C4-2B (cell line): ENCODE measurements around the gene MESP2.
"Not testable (repeated sequence)": the region's sequence is repeated elsewhere in the genome, so short reads cannot be mapped to it uniquely, and the experiment has no call there.

Experiments
- H3K27ac ChIP-seq: fragments of 450-650 bp; 2 replicates; pipeline ENCODE4 v1.5.1; 2017
- ZFX ChIP-seq: fragments of 450-650 bp; IDR thresholded peaks from 2 replicates; pipeline ENCODE4 v1.6.1; 2017
- TF ChIP-seq, protein P1 (sequence below): fragments of 450-650 bp; conservative IDR thresholded peaks from 2 replicates; pipeline ENCODE4 v1.5.1; 2017; ENCODE audit warnings: mild to moderate bottlenecking

The MESP2 gene

DNA sequence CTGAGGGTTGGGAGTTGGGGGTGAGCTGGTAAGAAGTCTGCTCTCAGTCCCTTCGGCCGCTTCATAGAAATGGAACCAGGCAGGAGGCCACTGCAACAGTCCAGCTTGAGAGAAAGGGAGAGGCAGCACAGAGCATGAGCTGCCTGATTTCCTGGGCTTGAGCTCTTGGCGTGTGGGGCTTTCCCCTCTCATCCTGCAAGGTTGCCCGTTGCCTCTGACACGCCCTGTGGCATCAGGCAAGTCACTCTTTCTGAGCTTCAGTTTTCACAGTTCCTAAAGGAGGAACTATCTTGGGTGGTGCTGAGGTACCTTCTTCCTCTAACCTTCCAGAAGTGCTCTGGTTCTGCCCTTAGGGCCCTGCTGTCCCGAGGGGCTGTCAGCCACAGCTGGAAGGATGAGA lies 4.9 kb downstream of the MESP2 start:
- no peak for TF ChIP-seq ZFX
- TF ChIP-seq, protein P1, sequence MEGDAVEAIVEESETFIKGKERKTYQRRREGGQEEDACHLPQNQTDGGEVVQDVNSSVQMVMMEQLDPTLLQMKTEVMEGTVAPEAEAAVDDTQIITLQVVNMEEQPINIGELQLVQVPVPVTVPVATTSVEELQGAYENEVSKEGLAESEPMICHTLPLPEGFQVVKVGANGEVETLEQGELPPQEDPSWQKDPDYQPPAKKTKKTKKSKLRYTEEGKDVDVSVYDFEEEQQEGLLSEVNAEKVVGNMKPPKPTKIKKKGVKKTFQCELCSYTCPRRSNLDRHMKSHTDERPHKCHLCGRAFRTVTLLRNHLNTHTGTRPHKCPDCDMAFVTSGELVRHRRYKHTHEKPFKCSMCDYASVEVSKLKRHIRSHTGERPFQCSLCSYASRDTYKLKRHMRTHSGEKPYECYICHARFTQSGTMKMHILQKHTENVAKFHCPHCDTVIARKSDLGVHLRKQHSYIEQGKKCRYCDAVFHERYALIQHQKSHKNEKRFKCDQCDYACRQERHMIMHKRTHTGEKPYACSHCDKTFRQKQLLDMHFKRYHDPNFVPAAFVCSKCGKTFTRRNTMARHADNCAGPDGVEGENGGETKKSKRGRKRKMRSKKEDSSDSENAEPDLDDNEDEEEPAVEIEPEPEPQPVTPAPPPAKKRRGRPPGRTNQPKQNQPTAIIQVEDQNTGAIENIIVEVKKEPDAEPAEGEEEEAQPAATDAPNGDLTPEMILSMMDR = no peak
- peak overlapping the region; percentile 13; the same call in 1 of the 2 replicates for H3K27ac ChIP-seq

DNA sequence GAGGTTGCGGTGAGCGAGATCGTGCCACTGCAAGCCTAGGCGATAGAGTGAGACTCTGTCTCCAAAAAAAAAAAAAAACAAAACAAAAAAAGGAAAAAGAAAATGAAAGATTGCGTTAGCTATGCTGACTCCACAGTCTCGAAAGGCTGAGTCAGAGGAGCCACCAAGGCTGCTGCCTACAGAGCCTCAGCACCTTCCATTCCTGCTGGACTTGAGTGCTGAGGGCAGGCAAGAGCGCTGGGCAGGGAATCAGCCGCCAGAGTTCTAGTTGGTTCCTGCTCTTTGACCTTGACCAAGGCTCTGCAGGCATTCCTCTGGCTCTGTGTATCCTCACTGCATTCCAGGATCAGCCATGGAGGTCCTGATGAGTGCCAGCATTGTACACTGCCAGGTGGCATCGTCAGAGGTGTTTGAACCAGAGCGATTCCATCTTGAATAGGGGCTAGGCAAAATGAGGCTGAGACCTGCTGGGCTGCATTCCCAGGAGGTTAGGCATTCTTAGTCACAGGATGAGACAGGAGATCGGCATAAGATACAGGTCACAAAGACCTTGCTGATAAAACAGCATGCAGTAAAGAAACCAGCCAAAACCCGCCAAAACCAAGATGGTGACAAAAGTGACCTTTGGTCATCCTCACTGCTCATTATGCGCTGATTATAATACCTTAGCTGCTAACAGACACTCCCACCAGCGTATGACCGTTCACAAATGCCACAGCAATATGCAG lies 5.9 kb downstream of the MESP2 start:
- no peak overlapping the region for H3K27ac ChIP-seq
- TF ChIP-seq ZFX = no peak
- TF ChIP-seq, protein P1 = no peak

DNA sequence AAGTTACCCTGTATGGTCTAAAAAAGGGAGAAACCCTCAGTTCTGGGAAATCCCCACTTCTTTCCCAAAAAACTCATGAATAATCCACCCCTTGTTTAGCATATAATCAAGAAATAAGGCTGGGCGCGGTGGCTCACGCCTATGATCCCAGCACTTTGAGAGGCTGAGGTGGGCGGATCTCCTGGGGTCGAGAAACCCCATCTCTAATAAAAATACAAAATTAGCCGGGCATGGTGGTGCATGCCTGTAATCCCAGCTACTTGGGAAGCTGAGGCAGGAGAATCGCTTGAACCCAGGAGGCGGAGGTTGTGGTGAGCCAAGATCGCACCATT lies 6.5 kb downstream of the MESP2 start:
- H3K27ac ChIP-seq = not testable (repeated sequence)

DNA sequence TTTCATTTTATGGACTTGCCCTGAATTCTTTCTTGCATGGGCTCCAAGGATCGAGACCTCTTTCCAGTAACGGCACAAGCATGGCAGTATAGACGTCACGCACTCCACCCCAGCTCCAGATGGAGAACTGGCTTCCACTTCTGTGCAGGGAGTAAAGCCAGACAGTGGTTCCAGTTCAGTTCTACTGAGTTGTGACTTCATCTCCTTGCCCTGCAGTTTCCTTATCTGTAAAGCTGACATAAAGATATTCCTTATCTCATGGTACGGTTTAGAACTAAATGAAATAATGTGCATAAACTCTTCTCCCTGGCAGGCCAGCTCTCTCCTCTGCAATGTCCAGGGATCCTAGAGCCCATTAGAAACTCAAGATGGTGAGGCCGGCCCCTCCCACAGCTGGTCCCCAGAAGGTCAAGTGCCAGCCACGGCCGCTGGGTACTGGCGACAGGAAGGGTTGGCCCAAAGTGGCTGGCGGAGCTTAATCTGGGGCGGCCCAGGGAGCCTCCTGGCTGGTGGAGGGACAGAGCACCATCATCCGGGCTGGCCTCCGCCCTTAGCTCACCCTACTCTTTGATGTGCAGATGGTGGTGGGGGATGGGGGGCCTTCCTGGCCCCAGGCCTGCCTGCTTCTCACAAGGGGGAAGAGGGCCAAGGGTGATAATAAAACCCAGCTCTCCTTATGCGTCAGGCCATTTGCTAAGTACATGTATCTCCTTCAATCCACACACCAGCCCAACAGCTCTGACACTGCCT lies 7.2 kb downstream of the MESP2 start:
- no peak overlapping the region for H3K27ac ChIP-seq
- no peak for TF ChIP-seq ZFX
- TF ChIP-seq, protein P1 = no peak

DNA sequence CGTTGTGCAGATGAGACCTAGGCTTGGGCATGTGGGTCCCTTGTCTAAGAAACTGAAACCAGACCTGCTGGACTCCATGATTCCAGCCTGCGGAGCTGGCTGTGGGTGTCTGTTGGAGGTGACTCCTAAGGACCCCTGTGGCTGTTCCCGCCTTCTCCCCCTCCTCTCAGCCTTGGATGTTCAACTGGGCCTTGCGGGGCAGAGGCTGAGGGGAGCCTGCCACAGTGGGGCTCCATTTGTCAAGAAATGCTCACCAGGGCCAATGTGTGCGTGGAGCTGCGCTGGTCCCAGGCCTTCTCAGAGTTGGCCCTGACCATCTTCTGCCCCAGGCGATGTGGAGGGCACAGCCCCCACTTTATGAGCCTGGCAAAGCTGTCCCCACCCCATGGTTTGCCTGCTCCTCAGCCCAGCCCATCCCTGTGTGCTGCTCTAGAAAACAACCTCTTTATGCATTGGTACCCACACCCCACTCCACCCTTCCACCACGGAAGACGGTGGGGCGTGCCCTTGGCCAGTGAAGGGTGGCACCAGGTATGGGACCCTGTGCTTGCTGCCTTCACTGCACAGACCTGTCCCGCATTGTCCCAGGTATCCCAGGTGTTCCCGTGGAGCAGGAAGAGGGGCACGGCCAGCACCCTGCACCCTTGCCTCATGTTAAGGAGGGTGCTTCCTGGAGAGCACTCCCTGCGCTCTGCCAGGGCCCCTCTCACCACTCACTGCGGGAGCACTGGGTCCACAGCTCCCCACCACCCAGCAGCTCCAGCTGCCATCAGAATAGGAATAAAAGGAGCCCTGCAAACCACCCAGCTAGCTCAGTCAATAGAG lies 7.9 kb downstream of the MESP2 start:
- TF ChIP-seq ZFX = no peak
- TF ChIP-seq, protein P1 = no peak

DNA sequence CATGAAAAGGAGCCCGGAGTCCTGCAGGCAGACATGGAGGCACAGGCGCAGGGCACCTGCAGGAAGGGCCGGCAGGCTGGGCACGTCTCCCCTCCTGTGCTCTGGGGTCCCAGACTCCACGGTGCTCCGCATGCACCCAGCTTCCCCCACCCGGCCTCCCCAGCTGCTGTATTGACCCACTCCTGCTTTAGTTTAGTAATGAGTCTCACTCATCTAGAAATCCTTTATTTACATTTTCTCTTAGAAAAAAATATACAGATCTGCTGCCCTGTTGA lies 8.5 kb downstream of the MESP2 start:
- no peak for TF ChIP-seq ZFX
- TF ChIP-seq, protein P1 = no peak
- no peak overlapping the region for H3K27ac ChIP-seq

More for the DNA sequence above, 7.9 kb downstream of the MESP2 start:
- H3K27ac ChIP-seq = no peak overlapping the region

DNA sequence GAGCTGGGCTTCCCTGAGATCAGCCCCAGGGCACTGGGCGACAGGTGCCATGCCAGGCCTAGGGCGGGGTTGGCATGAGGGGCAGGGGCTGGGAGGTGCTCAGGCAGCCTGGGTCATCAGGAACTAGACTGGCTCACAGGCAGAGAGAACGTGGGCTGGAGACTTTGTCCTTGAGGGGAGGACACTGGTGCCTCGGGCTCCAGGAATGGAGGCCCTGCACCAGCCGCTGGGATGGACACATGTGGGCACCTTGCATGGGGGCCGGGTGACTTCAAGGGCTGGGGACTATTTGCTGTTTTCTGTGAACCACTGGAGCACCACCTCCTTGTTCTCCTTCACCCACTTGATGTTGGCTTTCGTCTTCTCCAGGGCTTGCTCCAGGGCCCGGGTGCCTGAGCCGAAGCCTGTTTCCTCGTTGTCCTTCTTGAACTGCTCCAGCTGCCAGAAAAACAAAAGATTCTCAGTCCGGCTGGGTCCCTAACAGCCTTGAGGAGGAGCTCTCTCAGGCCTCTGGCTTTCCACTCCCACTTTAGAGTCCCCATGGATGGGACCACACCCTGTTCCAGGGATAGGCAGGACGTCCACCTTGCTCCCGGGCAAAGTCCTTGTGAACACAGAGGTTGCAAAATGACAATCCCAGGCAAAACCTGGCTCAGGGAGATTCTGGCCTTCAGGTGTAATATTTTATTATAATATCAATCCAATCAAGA lies 9.1 kb downstream of the MESP2 start:
- H3K27ac ChIP-seq = no peak overlapping the region
- TF ChIP-seq, protein P1 = no peak
- no peak for TF ChIP-seq ZFX
